Astrocyte of the spinal cord (primary cell): ENCODE data around the gene ITGB6.
"Not testable (repeated sequence)": the region's sequence is repeated elsewhere in the genome, so short reads cannot be mapped to it uniquely, and the experiment has no call there.

ENCODE experiments used
- DNase-seq: peaks from one replicate; pipeline ENCODE4 v3.0.0; 2011; ENCODE audit warnings: low read depth, low spot score
- H3K4me3 ChIP-seq: 2 replicates; pipeline ENCODE4 v1.5.1; 2011; ENCODE audit warnings: low read depth, mild to moderate bottlenecking, low read length, moderate library complexity
- CTCF ChIP-seq: IDR thresholded peaks from 2 replicates; pipeline ENCODE4 v1.5.1; 2012; ENCODE audit warnings: low read depth, mild to moderate bottlenecking, low read length, inconsistent platforms
- in situ Hi-C: cut with HindIII; loops from 2 replicates; pipeline ENCODE4 v1.10.0; 2017; ENCODE audit warnings: low sequenced_read_pairs

The ITGB6 gene

GRCh38 chr2:160157861-160158829 is 41.9 kb downstream of the ITGB6 start:
- in situ Hi-C loops: no loop called here
- TF ChIP-seq CTCF: no peak
- peak; percentile 32 for DNase-seq
- H3K4me3 ChIP-seq: no peak overlapping the region

GRCh38 chr2:160156665-160157064 is 43.4 kb downstream of the ITGB6 start:
- H3K4me3 ChIP-seq: no peak overlapping the region
- peak; percentile 61 for DNase-seq
- in situ Hi-C loops: no loop called here
- TF ChIP-seq CTCF: no peak

GRCh38 chr2:160156100-160156499 is 44.0 kb downstream of the ITGB6 start:
- peak; percentile 12 for TF ChIP-seq CTCF
- no peak for DNase-seq
- in situ Hi-C loops: no loop called here
- H3K4me3 ChIP-seq: no peak overlapping the region

GRCh38 chr2:160148419-160148818 is 51.7 kb downstream of the ITGB6 start:
- DNase-seq, in situ Hi-C loops, H3K4me3 ChIP-seq: not testable (repeated sequence)

- DNase-seq: no peak
- in situ Hi-C loops: no loop called here
- no peak for TF ChIP-seq CTCF
- H3K4me3 ChIP-seq: no peak overlapping the region
These were observed 54.6 kb downstream of the ITGB6 start for GRCh38 chr2:160145471-160145870.

GRCh38 chr2:160144280-160144990 is 55.6 kb downstream of the ITGB6 start:
- in situ Hi-C loops: no loop called here
- no peak for DNase-seq
- no peak for TF ChIP-seq CTCF
- no peak overlapping the region for H3K4me3 ChIP-seq

GRCh38 chr2:160142472-160142871 is 57.6 kb downstream of the ITGB6 start:
- TF ChIP-seq CTCF: no peak
- no peak overlapping the region for H3K4me3 ChIP-seq
- in situ Hi-C loops: no loop called here
- peak; percentile 27 for DNase-seq
